Nephron progenitor cell (in vitro differentiated cells): ENCODE results near the gene SLC24A4.

Source experiments
- DNase-seq: peaks from one replicate; pipeline ENCODE4 v3.0.0; 2021
- H3K27ac Mint-ChIP-seq: 2 replicates; pipeline ENCODE4 v1.8.0; 2021; ENCODE audit warnings: mild to moderate bottlenecking, moderate library complexity, mixed read lengths
- H3K27me3 Mint-ChIP-seq: 2 replicates; pipeline ENCODE4 v1.8.0; 2021; ENCODE audit warnings: mild to moderate bottlenecking, low read depth, mixed read lengths; ENCODE audit not compliant: poor library complexity
- H3K36me3 Mint-ChIP-seq: 2 replicates; pipeline ENCODE4 v1.8.0; 2021; ENCODE audit warnings: low read depth, mixed read lengths
- H3K4me1 Mint-ChIP-seq: 2 replicates; pipeline ENCODE4 v1.8.0; 2021; ENCODE audit warnings: mixed read lengths
- H3K4me3 Mint-ChIP-seq: 2 replicates; pipeline ENCODE4 v1.8.0; 2021; ENCODE audit warnings: mild to moderate bottlenecking, moderate library complexity, mixed read lengths
- H3K9me3 Mint-ChIP-seq: 2 replicates; pipeline ENCODE4 v1.8.0; 2021; ENCODE audit warnings: mild to moderate bottlenecking, moderate library complexity, mixed read lengths
- TF ChIP-seq, protein P1 (sequence below): fragments of 200-600 bp; sonication (generic); IDR thresholded peaks from 2 replicates; pipeline ENCODE4 v1.5.0; 2021; ENCODE audit warnings: antibody characterized with exemption

Gene SLC24A4

DNA sequence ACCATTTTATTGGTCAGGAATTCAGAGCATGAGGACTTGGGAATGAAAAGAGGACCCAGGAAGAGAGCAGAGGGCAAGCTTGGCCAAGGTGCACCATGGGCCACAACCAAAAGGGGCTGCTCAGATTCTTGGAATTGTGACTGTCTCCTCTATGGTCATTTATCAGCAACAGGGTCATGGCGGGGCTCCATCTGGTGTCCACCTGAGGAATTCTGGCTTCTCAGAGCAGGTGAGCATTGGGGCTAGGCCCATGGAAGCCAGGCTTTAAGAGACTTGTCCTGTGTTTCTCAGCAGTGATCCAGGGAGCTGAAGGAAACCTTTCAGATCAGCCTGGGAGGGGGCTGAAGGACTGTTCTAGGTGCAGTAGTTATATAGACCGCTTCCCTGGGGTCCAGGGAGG, 188.0 kb downstream of the SLC24A4 start:
- DNase-seq = no peak
- Mint-ChIP-seq H3K4me3 (no peak overlapping the region), H3K27me3 (peaks cover 60% of the 10 kb centered on the region), H3K9me3 (no peaks in the 10 kb centered on the region), H3K36me3 (no peaks in the 10 kb centered on the region), H3K4me1 (peaks cover 10% of the 10 kb centered on the region), H3K27ac (no peak overlapping the region)
- TF ChIP-seq, protein P1, sequence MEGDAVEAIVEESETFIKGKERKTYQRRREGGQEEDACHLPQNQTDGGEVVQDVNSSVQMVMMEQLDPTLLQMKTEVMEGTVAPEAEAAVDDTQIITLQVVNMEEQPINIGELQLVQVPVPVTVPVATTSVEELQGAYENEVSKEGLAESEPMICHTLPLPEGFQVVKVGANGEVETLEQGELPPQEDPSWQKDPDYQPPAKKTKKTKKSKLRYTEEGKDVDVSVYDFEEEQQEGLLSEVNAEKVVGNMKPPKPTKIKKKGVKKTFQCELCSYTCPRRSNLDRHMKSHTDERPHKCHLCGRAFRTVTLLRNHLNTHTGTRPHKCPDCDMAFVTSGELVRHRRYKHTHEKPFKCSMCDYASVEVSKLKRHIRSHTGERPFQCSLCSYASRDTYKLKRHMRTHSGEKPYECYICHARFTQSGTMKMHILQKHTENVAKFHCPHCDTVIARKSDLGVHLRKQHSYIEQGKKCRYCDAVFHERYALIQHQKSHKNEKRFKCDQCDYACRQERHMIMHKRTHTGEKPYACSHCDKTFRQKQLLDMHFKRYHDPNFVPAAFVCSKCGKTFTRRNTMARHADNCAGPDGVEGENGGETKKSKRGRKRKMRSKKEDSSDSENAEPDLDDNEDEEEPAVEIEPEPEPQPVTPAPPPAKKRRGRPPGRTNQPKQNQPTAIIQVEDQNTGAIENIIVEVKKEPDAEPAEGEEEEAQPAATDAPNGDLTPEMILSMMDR = no peak

DNA sequence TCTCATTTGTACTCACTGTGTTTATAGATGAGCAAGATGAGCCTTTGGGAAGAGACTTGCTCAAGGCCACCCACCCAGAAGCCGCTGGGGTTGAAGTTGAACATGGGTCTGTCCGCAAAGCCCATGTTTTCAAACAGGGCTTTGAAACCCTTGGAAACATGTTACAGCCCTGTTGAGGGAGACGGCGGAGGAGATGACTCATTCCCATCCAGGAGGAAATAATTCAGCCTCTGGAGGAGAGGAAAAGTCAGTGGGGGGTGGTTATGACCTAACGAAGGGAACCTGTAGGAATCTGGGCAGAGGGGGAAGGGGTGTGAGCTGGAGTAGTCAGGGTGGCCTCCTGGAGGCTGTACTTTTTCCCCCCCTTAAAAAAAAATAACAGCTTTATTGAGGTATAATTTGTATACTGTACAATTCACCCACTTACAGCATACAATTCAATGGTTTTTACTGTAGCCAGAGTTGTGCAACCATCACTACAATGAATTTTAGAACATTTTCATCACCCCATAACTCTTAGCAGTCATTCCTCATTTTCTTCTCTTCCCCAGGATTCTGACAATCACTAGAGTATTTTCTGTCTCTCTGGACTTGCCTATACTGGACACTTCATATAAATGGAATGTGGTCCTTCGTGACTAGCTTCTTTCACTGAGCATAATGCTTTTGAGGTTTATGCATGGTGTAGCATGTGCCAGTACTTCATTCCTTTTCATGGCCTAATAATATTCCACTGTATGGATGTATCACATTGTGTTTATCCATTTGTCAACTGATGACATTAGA, 188.7 kb downstream of the SLC24A4 start:
- DNase-seq = no peak
- peak overlapping the region; percentile 42 for H3K4me3 Mint-ChIP-seq
- peaks cover 10% of the 10 kb centered on the region for H3K4me1 Mint-ChIP-seq
- TF ChIP-seq, protein P1 = no peak
- H3K27ac Mint-ChIP-seq = no peak overlapping the region
- H3K27me3 Mint-ChIP-seq = peaks cover 63% of the 10 kb centered on the region
- H3K9me3 Mint-ChIP-seq = no peaks in the 10 kb centered on the region
- no peaks in the 10 kb centered on the region for H3K36me3 Mint-ChIP-seq

GRCh38 chr14:92512807-92513203, 189.8 kb downstream of the SLC24A4 start:
- DNase-seq = no peak
- Mint-ChIP-seq H3K36me3 (no peaks in the 10 kb centered on the region), H3K9me3 (no peaks in the 10 kb centered on the region), H3K27me3 (peaks cover 68% of the 10 kb centered on the region), H3K4me3 (peak overlapping the region; percentile 72), H3K4me1 (peaks cover 5% of the 10 kb centered on the region), H3K27ac (no peak overlapping the region)
- TF ChIP-seq, protein P1 = no peak

DNA sequence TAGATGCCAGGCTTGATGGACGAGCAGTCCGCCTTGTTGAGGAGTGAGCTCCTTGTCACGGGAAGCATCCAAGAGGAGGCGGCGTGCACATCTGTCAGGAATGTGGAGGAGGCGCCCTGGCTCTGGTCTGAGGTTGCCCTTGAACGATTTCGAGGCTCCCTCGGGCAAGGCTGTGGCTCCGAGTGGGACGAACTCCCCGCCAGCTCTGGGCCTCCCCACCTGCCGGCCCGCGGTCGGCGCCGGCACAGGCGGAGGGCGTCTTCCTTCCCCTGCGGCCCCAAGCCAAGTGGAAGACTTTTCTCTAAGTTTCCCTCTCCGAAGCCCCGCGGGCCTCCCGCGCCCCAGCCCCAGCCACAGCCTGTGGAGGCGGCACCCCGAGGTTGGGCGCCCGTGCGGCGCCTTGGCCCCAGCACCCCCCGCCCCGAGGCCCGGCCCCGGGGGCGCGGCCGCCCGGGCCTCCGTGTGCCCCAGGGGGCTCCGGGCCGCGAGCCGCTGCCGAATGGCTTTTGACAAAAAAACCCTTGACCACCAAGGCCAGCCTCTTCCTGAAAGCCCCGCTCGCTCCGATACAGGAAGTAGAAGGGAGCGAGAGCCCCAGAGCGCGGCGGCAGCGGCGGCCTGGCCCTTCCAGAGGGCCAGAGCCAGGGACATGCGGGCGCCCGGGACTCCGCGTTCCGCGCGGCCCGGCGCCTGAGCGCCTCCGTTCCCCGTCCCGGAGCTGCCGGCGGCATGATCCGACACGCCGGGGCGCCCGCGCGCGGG, 190.4 kb downstream of the SLC24A4 start, which contains the start of gene RIN3:
RIN3 (plus strand) TSS at position 578 of the 762 bp plus-strand sequence; CDS start at position 730, 152 bp downstream.
- Mint-ChIP-seq H3K27me3 (peaks cover 66% of the 10 kb centered on the region), H3K4me3 (peak within 1 kb of the TSS; percentile 80), H3K27ac (no peak within 1 kb of the TSS), H3K9me3 (no peaks in the 10 kb centered on the region), H3K4me1 (peaks cover 5% of the 10 kb centered on the region), H3K36me3 (no peaks in the 10 kb centered on the region)
- TF ChIP-seq, protein P1 = no peak
- peak; percentile 72 for DNase-seq

- peak; percentile 38 for DNase-seq
- H3K27me3 Mint-ChIP-seq = peaks cover 69% of the 10 kb centered on the region
- no peaks in the 10 kb centered on the region for H3K36me3 Mint-ChIP-seq
- TF ChIP-seq, protein P1 = no peak
- H3K9me3 Mint-ChIP-seq = no peaks in the 10 kb centered on the region
- H3K4me1 Mint-ChIP-seq = peaks cover 5% of the 10 kb centered on the region
- H3K4me3 Mint-ChIP-seq = peak overlapping the region; percentile 80
- H3K27ac Mint-ChIP-seq = no peak overlapping the region
These were observed 191.2 kb downstream of the SLC24A4 start for GRCh38 chr14:92513966-92514843.
